Stimulated activated CD8-positive, alpha-beta memory T cell treated with anti-CD3 and anti-CD28 coated beads, Interleukin-7, amount 100 ng/mL, for 1 hour (primary cell): ENCODE results near the gene LRRC74A.
A peak's percentile ranks its signal among the peaks of the same experiment; 100 is the strongest.

Experiments
- DNase-seq, 2 donors: peaks; one replicate each; pipeline ENCODE4 v3.0.0-alpha.2; 2020; ENCODE audit warnings: low read depth in 2 of 2

LRRC74A gene

DNA sequence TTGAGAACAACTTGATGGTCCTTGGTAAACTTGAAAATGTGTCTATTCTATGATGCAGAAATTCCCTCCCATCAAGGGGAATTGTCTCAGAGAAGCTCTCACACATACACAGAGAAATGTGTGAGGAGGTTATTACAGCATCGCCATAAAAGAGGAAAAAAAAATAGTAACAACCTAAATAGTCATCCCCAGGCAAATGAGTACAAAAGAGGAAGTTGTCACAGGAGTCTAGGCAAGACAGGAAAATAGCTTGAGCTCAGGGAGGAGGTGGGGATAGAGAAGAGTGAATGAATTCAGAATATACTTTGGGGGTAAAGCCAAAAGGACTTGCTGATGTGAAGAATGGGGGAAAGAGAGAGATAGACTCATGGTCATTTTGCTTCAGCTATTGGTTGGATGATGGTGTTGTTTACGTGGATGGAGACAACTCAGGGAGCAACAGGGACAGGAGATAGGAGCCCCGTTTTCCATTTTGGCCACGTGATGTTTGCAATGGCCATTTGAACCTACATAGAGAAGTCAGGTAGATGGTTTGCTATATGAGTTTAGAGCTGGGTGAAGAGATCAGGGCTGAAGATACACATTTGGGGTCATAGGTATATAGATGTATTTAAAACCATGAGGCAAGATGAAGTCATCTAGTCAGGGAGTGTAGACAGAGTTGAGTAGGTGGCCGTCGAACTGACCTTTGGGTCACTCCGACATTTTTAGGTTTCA, 20.3 kb downstream of the LRRC74A start:
- DNase-seq = no peak

DNA sequence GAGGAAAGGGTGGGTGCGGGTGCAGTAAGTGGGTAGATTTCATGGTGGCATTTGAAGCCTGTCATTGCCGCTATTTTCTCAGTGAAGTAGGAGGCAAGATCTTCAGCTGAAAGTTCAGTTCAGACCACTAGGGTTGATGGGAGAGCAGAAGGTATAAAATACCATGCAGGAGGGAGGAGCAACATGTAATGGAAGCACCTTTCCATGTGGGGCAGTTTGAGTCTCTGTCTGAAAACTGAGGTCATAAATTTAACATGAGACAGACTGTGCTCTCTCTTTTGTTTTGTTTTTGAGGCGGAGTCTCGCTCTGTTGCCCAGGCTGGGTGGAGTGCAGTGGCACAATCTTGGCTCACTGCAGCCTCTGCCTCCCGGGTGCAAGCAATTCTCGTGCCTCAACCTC, 22.7 kb downstream of the LRRC74A start:
- no peak for DNase-seq

DNA sequence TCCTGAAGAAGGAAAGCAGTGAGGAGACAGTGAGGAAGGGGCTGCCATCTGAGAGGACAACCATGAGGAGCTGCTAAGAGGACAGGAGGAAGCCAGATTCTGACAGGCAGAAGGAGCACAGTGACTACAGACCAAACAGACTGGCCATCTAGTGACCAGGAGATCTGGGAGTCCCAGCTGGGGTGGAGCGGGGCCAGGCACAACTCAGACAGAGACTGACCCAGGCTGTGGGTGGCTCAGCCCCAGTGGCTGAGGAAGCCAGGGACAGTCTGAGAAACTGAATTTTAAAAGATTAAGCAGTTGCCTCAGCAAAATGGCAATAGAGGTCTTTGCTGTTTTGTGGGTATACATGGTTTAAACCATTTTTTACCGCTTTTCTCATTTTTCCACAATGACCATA, 28.9 kb downstream of the LRRC74A start:
- no peak for DNase-seq

DNA sequence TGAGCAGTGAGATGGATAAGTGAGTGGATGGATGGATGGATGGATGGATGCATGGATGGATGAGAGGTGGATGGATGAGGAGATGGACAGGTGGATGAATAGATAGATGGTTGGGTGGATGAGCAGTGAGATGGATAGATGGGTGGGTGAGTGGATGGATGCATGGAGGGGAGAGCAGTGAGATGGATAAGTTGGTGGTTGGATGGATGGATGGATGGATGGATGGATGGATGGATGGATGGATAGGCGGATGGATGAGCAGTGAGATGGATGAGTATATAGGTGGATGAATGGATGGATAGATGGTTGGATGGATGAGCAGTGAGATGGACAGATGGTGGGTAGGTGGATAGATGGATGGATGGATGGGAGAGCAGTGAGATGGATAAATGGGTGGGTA, 30.6 kb downstream of the LRRC74A start:
- no peak for DNase-seq

DNA sequence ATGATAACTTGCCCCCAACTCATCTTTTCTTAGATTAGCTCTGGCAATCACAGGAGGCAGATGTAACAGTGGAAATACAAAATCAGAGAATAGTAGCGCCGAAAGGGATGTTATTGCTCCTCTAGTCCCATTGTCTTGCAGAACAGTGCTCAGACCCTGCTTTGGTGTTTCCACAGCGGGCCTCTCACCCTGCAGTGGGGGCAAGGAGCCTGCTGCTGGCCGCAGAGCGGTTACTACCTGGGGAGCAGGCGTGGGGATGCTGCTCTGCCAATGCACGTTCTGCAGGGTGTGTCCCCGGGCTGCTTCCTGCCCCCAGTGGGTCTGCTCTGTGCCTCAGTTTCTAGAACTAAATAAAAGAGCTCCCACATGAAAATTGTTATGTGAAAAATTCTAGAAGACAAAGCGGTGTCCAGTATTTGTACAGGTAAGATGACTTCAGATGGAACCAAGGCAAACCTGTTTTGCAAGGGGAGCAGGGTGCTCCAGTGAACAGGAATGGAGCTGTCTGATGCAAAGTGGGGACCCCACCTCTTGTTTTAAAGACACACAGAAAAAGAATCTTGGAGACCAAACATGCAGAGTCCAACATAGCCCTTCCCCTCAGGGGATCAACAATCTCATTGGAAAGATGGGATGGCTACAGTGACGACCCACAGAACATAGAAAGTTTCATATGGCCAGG, 35.5 kb downstream of the LRRC74A start:
- no peak for DNase-seq

DNA sequence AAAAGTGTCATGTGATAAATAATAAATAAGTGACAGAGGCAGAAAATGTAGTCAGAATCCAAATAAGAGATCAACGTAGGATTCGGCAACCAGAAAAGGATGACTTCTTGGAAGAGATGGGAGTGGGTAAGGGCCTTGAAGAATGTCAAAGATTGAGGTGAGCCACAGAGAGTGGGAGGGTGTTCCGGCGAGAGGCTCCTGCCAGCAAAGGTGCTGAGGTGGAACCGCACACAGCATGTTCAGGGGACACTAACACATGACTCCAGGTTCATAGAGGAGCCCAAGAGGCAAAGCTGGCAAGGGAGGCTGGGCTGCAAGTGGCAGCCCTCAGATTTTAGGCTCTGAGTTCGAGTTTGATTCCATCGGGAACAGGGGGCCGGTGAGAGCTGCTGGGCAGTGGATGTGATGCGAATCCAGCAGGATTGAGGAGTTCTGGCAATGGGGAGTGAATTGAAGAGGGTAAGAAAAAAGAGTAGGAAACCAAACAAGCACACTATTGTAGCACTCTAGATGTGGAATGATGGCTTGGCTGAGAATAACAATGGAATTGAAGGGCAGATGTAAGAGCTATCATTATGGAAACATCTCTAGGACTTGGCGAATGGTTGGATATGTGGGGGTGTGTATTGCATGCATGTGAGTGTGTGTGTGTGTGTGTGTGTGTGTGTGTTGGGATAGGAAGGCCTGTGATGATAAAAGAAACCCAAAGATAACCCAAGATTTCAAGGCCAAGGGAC, 36.5 kb downstream of the LRRC74A start:
- no peak for DNase-seq

DNA sequence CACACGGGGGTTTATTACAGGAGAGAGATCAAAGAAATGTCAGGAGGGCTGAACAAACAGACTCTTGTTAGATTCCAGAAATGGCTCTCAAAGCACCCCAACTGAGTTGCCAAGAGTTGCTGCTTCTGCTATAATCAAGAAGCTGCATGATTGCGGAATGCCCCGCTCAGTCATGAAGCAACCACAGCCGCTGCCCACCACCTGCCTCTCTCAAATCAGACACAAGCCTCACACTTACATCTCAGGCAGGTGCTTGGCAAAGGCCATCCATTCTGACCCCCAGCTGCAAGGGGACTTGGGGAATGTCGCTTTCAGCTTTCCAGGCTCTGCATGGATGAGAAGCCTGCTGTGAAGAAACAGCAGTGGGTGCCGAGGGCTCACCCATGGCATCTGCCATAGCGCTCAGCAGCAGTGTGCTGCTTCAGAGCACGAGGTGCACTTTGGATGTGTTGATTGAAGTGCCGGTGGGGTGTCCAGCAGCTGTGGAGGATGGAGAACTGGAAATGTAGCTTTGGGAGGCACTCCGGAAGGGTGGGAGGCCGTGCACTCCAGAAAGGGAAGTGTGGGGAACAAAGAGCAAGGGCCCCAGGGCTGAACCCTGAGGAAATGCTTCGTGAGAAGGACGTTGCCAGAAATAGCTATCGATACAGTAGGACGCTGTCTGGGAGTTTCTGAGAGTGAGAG, 37.7 kb downstream of the LRRC74A start:
- no peak for DNase-seq

DNA sequence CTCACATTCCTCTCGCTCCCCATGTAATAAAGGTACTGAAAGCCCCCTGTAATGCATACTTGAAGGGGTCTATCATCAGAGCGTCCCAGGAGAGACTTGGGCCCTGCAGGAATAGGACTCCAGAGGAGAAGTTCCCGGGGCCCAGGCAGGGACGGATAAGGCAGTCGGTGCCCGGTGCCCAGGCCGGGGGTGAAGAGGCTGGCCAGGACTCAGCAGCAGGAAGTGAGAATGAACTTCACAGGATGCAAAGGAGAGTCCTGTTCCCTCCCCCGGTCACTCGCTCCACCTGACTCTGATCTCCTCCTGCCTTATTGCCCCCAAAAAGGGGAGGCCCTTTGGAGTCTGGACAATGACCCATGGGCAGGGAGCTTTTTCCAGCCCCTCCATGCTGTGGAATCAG, 40.2 kb downstream of the LRRC74A start:
- DNase-seq = no peak

DNA sequence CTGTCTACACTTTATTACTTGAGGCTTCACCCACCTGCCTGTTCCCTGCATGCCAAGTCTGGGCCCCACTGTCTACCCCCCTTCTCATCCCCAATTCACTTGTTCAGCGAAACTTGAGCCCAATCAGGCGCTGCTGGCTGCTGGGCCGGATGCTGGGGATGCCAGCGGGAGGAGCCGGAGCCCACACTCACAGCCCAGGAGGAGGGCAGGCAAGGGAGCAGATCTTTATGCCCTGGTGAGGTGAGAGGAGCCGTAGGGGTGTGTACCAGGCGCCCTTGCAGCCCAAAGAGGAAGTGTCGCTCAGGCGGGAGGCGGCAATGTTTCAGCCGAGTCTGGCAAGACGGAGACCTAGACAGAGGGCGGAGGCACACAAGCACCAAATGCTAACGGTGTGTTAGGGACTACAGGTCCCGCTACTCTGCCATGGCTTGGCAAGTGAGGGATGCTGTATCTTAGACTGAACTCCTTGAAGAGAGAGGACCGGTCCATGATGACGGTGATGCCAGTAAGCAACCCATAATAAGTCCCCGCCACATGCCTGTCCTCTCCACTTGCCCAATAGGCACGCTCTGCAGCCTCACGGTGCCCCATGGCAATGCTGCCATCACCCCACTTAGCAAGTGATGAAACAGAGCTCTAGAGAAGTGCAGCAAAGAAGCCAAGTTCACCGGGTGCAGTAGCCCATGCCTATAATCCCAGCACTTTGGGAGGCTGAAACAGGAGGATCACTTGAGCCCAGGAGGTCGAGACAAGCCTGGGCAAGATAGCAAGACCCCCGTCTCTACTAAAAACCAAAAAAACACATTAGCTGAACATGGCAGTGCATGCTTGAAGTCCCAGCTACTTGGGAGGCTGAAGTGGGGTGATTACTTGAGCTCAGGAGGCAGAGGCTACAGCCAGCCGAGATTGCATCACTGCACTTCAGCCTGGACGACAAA, 41.6 kb downstream of the LRRC74A start:
- no peak for DNase-seq

DNA sequence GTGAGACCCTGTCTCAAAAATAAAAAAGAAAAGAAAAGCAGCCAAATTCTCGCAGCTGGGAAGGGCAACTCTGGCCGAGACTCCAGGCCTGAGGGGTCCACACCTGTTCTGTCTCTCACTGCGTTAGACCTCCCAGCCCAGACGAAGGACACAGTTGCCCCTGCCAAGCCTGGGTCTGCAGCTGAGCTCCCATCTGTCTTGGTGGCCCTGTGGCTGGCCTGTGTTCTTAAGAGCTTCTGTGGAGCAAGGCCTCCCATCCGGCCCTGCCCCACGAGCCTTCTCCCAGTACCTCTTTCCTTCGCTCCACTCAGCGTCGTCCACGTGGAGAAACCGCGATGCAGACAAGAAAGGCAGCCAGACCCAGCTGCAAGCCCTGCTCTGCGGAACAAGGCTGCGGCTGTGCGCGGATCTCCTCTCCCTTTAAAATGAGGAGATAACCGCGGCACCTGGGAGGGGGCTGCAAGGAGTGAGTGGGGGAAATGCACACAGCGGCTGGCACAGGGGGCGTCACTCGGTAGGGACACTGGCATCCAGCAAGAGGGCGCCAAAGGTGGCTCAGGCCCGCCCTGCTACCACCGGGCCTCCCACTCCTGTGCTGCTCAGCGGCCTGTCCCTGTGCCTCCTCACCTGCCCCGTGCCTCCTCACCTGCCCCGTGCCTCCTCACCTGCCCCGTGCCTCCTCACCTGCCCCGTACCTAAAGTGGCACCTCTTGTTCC, 42.4 kb downstream of the LRRC74A start:
- no peak for DNase-seq

DNA sequence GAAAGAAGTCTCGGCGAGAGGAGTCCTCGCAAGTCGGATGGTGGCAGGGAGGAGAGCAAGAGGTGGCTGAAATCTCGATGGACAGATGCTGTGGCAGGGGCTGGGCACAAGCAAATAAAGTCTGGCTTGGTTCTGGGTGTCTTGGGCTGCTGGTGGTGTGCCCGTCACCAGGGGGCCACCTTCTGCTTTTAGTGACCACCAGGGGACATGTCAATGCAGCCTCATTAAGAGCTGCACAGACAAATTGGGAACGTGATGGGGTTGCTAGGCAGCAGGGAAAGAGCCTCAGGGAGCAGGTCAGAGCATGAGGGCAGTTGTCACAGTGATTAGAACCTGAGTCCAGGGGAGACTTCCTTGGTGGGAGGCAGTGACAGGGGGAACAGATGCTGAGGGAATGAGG, 44.0 kb downstream of the LRRC74A start:
- no peak for DNase-seq

DNA sequence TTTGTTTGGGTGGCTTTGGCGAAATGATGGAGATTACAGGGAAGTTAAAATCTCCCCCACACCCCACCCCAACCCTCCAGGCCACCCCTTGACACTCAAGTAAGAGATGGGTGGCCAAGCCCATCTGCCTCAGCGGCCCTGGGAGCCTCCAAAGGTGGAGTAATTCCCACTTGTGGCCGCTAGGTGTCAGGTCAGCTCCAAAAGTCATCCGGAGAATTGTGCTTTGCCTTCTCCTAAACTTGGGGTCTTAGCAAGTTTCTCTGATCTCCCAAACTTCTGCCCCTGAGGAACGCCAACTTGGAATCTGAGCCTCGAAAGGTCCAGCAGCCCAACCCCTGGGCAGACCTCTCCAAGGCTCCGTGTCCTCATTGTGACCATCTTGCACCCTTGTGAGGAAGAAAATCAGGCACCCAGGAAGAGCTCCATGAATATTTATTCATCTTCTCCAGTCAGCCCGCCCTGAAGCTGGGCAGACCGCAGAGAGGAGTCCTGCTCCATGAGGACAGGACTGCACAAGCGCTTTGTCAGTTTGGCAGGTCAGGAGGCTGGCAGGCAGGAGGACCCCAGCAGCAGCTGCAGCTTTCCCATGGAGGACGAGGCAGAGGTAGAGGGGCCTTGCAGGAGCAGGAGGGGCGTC, 46.7 kb downstream of the LRRC74A start:
- peak; percentile 37 to 44 for DNase-seq

DNA sequence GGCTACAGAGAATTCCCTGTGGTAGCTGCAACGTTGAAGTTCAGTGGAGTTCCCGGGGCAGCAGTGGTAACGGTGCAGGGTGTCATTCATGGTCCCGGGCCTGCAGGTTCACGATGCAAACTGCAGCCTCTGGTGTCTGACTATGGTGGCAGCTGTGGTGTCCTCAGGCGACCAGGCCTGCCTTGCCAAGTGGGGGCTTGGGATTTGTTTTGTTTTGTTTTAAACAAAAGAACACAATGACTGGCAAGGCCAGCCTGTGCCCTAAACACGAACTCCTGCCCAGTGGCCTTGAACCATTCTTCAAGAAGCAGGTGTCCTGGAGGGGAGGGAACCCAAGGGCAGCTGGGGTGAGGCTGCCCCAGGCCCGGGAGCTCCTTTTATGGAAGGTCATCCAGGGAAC, 48.5 kb downstream of the LRRC74A start:
- DNase-seq = no peak

DNA sequence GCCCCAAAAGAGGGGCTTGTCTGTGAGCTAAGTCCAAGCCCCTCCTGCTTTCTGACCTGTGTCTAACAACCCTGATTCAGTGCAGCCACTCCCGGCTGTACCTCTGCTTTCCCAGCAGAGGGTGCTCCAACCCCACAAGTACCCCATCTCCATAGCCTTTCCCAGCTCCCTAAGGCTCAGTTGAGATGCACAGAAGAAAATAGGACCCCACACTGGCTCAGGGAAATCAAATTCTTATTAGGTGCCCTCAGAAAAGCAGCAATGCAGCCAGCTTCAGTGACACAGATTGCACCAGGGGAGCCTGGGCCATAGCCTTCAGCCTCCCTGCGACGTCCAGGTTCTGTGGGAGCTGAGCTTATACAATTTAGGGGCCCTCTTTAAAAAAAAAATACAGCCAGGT, 49.9 kb downstream of the LRRC74A start:
- peak in 1 of 2 donors; percentile 25 for DNase-seq

DNA sequence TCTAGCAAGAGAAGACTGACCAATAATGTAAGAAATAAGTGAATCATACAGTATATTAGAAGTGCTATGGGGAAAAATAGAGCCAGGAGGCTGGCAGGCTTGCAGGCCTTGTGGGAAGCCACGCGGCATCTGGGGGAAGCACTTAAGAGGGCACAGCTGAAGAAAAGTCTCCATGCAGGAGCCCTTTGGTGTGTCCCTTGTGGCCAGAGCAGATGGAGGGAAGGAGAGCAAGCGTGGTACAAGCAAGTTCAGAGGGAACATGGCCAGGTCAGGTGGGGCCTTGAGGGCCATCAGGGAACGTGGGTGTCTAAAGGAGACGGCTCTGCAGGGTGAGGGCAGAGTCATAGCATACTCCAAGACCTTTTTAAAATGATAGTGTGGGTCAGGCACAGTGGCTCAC, 51.7 kb downstream of the LRRC74A start:
- no peak for DNase-seq

DNA sequence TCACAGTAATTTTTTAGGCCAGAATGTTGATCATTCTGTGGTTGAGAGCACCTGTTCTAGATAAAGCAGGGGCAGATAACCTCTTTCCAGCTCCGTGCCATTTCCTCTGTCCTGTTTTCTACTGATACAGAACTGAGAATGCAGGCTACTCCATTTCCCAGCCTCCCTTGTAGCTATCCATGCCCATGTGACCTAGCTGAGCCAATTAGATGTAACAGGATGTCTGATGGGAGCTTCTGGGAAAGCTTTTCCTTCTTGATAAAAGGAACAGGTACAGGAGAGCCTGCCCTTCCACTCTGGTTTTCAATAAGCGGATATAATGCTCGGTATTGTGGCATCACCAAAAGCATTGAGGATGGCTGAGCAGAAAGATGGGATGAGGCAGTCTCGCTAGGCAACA, 54.2 kb downstream of the LRRC74A start:
- no peak for DNase-seq

DNA sequence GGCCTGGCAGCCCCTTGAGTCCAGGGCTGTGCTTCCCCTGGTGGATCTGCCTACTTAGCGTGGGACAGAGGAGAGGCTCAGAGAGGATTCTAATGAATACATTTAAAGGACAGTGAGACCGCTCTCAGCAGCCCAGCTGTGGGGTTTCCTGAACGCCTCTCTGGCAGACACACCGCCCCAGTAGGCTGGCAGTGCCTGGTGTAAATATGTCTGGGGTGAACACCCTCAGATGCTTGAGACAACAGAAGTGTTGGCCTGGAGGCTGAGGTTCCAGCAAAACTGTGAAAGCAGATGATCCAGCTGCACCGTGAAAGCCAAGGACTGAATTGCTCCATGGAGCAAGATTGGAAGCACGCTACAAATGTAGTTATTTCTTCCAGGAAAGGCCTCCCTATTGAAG, 55.1 kb downstream of the LRRC74A start:
- no peak for DNase-seq

DNA sequence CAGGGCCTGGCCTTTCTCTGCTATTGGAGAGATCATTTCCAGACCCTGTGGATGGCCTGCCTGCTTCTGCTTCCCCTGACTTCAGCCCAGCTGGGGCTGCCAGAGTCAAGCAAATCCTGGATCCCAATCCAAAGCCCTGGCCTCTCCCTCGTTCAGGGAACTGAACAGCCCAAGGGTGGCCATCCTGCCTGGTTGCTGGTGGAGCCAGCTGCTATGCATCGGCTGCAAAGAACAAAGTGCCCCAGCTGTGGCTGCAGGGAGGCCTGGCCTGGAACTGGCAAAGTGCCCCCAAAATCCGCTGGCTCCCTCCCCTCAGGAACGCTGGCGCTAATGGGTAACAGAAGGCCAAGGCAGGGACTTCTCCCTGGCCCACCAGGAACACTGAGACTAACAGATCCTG, 56.4 kb downstream of the LRRC74A start:
- DNase-seq = no peak

DNA sequence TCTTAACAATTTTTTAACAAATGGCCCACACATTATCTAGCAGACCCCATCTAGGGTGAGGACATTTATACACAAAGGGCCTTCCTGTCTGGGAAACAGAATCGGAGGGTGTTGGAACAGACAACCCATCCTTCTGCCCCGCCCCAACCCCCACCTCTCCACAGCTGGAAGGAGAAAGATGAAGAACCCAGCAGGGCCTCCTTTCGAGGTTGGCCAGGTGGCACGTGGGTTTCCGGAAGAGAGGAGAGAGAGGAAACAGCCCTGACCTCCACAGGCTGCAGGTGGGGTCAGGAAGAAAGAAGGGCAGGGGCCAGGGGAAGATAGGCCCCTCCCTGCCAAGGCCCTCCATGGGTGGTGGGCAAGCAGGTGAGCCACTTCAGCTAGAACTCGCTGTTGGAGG, 57.2 kb downstream of the LRRC74A start:
- DNase-seq = no peak

DNA sequence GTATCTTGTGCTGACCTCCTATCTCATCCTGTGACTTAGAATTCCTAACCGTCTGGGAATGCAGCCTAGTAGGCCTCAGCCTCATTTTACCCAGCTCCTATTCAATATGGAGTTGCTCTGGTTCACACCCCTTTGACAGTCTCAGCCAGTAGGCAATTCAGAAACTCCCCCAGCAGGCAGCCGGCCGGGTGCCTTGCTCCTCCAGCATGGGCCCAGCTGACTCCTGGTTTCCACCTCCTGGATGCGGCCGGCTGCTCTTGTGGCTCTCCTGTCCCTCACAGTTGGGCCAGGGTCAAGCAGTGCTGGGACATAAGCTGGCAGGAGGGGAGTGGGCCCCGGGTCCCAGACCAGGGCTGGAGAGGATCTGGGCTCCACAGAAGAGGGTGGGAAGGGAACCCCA, 58.2 kb downstream of the LRRC74A start:
- no peak for DNase-seq
